ES-I3 (cell line): Measurements from ENCODE around the gene BARX2.
"Not testable (repeated sequence)": the region's sequence is repeated elsewhere in the genome, so short reads cannot be mapped to it uniquely, and the experiment has no call there.

ENCODE experiments used
- H3K36me3 ChIP-seq: 2 replicates; pipeline ENCODE4 v1.6.1; 2013; ENCODE audit warnings: mild to moderate bottlenecking, low read length, control low read depth, moderate library complexity; ENCODE audit not compliant: insufficient read depth
- H3K4me1 ChIP-seq: 2 replicates; pipeline ENCODE4 v1.6.1; 2013; ENCODE audit warnings: mild to moderate bottlenecking, control low read depth, low read length; ENCODE audit not compliant: insufficient read depth
- H3K9ac ChIP-seq: 2 replicates; pipeline ENCODE4 v1.6.1; 2013; ENCODE audit warnings: low read depth, mild to moderate bottlenecking, low read length, moderate library complexity
- H3K9me3 ChIP-seq: 2 replicates; pipeline ENCODE4 v1.6.1; 2013; ENCODE audit warnings: mild to moderate bottlenecking, low read length, moderate library complexity; ENCODE audit not compliant: control insufficient read depth, insufficient read depth

The BARX2 gene

GRCh38 chr11:129375751-129376657, at the start of gene BARX2:
TSS of gene BARX2 (plus strand) at chr11:129375848. CDS start at chr11:129376036, 188 bp downstream.
- peak within 1 kb of the TSS; percentile 74; the same call in 1 of the 2 replicates for H3K9ac ChIP-seq
- no peaks in the 10 kb centered on the region for H3K9me3 ChIP-seq
- no peaks in the 10 kb centered on the region; the same call in 1 of the 2 replicates for H3K4me1 ChIP-seq
- no peaks in the 10 kb centered on the region for H3K36me3 ChIP-seq

DNA sequence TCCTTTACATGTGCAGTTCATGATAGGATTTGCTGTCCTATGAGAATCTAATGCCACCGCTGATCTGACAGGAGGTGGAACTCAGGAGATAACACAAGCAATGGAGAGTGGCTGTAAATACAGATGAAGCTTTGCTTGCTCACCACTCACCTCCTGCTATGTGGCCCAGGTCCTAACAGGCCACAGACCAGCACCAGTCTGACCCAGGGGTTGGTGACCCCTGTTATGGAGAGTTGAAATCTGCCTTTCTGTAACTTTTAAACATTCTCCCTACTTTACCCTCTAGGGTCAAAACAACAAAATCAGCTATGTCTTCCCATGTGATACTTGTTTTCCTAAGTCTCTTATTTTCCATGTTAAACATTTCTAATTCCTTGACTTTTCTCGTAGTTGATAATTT, 48.7 kb upstream of the BARX2 start:
- Histone ChIP-seq H3K9me3 (no peaks in the 10 kb centered on the region), H3K36me3 (no peaks in the 10 kb centered on the region), H3K9ac (no peak overlapping the region), H3K4me1 (peaks cover 8% of the 10 kb centered on the region; the same call in 1 of the 2 replicates)

DNA sequence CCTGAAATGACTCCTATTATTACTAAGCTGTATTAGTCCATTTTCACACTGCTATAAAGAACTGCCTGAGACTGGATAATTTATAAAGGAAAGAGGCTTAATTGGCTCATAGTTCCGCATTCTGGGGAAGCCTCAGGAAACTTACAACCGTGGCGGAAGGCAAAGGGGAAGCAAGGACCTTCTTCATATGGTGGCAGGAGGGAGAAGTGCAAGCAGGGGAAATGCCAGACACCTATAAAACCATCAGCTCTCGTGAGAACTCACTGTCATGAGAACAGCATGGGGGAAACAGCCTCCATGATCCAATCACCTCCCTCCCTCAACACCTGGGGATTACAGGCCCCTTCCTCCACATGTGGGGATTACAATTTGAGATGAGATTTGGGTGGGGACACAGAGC, 47.9 kb upstream of the BARX2 start:
- H3K4me1 ChIP-seq, H3K9ac ChIP-seq, H3K9me3 ChIP-seq, H3K36me3 ChIP-seq: not testable (repeated sequence)

GRCh38 chr11:129328756-129329155, 46.9 kb upstream of the BARX2 start:
- H3K9me3 ChIP-seq, result no peaks in the 10 kb centered on the region
- peaks cover 8% of the 10 kb centered on the region; the same call in 1 of the 2 replicates for H3K4me1 ChIP-seq
- H3K9ac ChIP-seq, result no peak overlapping the region
- H3K36me3 ChIP-seq, result no peaks in the 10 kb centered on the region

DNA sequence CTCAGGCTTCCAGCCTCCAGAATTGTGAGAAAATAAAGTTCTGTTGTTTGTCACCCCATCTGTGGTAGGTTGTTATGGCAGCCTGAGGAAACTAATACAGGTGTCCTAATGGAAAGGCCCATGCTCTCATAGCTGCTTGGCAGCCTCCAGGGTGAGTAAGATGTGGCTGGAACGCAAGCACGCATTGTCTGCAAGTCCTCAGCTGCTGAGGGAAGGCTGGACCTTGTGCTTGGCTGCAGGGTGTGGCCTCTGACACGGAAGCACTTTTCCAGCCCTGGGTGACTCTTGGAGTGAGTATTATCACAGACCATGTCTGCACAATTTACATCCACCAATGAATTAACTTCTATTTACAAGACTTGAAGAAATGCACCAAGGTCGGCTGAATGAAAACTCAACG, 44.4 kb upstream of the BARX2 start:
- Histone ChIP-seq H3K9me3 (no peaks in the 10 kb centered on the region), H3K9ac (no peak overlapping the region), H3K4me1 (no peaks in the 10 kb centered on the region), H3K36me3 (no peaks in the 10 kb centered on the region)

GRCh38 chr11:129331871-129332274, 43.8 kb upstream of the BARX2 start:
- H3K4me1 ChIP-seq, result no peaks in the 10 kb centered on the region
- H3K9me3 ChIP-seq, result no peaks in the 10 kb centered on the region
- H3K36me3 ChIP-seq, result no peaks in the 10 kb centered on the region
- H3K9ac ChIP-seq, result no peak overlapping the region

- H3K36me3 ChIP-seq, result no peaks in the 10 kb centered on the region
- no peak overlapping the region for H3K9ac ChIP-seq
- no peaks in the 10 kb centered on the region for H3K9me3 ChIP-seq
- H3K4me1 ChIP-seq, result no peaks in the 10 kb centered on the region
These were observed 41.8 kb upstream of the BARX2 start for GRCh38 chr11:129333873-129334272.

- not testable (repeated sequence) for H3K4me1 ChIP-seq, H3K9me3 ChIP-seq, H3K36me3 ChIP-seq
- peak overlapping the region; percentile 48; the same call in 1 of the 2 replicates for H3K9ac ChIP-seq
These were observed 31.2 kb upstream of the BARX2 start for GRCh38 chr11:129344301-129344940.

GRCh38 chr11:129346916-129347315, 28.7 kb upstream of the BARX2 start:
- H3K9me3 ChIP-seq, result no peaks in the 10 kb centered on the region
- H3K36me3 ChIP-seq, result no peaks in the 10 kb centered on the region
- H3K9ac ChIP-seq, result no peak overlapping the region
- H3K4me1 ChIP-seq, result no peaks in the 10 kb centered on the region

DNA sequence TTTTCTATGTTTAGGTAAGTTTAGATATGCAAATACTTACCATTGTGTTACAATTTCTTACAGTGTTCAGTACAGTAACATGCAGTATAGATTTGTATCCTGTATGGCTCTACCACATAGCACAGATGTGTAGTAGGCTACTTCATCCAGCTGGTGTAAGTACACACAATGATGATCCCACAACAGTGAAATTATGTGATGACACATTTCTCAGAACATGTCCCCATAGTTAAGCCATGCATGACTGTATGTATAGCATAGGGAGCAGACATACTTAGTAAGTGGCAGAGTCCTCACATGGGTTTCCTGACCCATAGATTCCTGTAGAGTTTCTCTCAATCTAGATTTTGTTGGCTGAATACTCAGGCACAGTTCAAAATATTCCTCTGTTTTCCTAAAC, 26.8 kb upstream of the BARX2 start:
- H3K9ac ChIP-seq, result no peak overlapping the region
- no peaks in the 10 kb centered on the region for H3K36me3 ChIP-seq
- no peaks in the 10 kb centered on the region for H3K4me1 ChIP-seq
- no peaks in the 10 kb centered on the region for H3K9me3 ChIP-seq

DNA sequence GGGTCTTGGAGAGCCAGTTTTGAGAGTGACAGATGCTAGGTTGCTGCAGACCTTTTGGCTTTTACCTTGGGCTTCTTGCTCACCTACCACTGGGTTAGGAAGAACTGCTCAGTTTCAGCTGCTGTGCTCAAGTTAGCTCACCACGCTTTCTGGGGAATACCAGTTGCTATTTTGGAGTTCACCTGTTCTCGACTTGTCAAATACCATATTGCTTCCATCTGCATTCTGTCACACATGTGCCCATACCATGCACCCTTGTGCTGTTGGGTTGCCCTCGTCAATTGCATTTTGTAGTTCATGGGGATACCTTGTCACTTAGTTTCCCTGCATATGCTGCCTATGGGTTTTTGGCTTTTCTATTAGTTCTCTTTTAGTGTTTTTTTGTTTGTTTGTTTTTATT, 23.0 kb upstream of the BARX2 start:
- H3K9ac ChIP-seq, result no peak overlapping the region

DNA sequence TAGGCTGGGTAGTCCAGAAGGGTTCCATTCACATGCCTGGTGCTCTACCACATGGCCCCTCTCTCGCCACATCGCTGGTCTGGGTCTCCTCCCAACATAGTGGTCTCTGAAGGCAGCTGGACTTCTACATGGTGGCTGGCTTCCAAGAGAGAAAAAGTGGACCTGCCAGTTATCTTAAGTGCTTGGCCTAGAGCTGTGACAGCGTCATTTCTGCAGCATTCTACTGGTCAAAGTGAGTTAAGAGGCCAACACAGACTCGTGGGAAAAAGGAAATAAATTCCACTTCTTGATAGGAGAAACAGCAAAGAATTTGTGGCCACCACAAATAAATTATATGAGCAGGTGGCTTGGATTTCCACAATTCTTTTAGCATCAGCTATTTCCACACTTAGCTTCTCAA, 21.0 kb upstream of the BARX2 start:
- Histone ChIP-seq H3K36me3 (no peaks in the 10 kb centered on the region), H3K4me1 (no peaks in the 10 kb centered on the region), H3K9me3 (no peaks in the 10 kb centered on the region; the same call in 1 of the 2 replicates), H3K9ac (no peak overlapping the region)

More for the DNA sequence above, 23.0 kb upstream of the BARX2 start:
- no peaks in the 10 kb centered on the region for H3K4me1 ChIP-seq
- no peaks in the 10 kb centered on the region; the same call in 1 of the 2 replicates for H3K9me3 ChIP-seq
- no peaks in the 10 kb centered on the region for H3K36me3 ChIP-seq

- Histone ChIP-seq H3K9me3 (peaks cover 8% of the 10 kb centered on the region), H3K9ac (no peak overlapping the region), H3K4me1 (no peaks in the 10 kb centered on the region)
These were observed 15.9 kb upstream of the BARX2 start for GRCh38 chr11:129359748-129360147.

GRCh38 chr11:129364143-129364654, 11.4 kb upstream of the BARX2 start:
- Histone ChIP-seq H3K36me3 (no peaks in the 10 kb centered on the region), H3K9ac (no peak overlapping the region), H3K4me1 (no peaks in the 10 kb centered on the region), H3K9me3 (peaks cover 8% of the 10 kb centered on the region)

More at GRCh38 chr11:129359748-129360147, 15.9 kb upstream of the BARX2 start:
- no peaks in the 10 kb centered on the region for H3K36me3 ChIP-seq
